Measurements from ENCODE around the gene STAT5A.

STAT5A gene

DNA sequence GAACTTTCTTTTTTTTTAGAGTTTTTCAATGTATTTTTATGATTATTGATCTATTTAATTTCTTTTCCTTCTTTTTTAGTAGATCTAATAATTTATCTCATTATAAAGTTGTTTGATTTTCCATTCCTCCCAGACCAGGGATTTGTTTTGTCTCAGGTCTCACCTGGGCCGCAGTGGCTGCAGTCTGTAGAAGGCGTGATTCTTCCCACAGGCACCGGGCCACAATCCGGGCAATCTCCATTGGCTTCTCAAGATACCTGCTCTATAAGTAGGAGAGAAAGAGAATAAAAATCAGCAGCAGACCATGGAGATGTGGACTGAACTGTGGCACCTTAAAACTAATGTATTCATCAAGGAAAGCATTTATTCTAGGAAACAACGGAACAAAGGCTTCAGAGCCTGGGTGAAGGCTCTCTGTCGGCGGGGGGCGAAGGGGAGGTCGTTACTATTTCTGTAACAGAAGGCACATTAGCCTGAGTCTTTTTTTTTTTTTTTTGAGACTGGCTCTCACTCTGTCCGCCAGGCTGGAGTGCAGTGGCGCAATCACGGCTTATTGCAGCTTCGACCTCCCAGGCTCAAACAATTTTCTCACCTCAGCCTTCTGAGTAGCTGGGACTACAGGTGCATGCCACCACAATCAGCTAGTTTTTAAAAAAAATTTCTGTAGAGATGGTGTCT, 57.2 kb downstream of the STAT5A start:
- POLR2A ChIA-PET: interaction anchor here (0.6 kb wide), 1 partner anchor 43 kb away, joined by 3 read pairs; the partner anchor contains the start of gene STAT3
- Histone ChIP-seq H3K4me3 (ENCODE audit: low read depth, low read length) (no peak overlapping the region), H3K9me3 (ENCODE audit: control insufficient read depth, insufficient read depth, low read depth, low read length) (no peaks in the 10 kb centered on the region), H3K27ac (ENCODE audit: extremely low read depth, low read depth, low read length) (no peak overlapping the region), H3K36me3 (ENCODE audit: control insufficient read depth in 2 of 2, insufficient read depth in 1 of 2, low read length in 2 of 2) (peaks cover 29 to 54% of the 10 kb centered on the region in 2 experiments), H3K4me1 (ENCODE audit: control insufficient read depth, insufficient read depth, low read length) (peaks cover 6% of the 10 kb centered on the region)
- CTCF ChIA-PET: interaction anchor here (1.3 kb wide), 1 partner anchor 61 kb away, joined by 5 read pairs; no protein-coding TSS in a partner anchor
- TF ChIP-seq ZNF274 (IDR thresholded peaks at IDR 0.05; ENCODE audit: low read length): no peak
- TF ChIP-seq ZNF274 (tag by site-specific recombination; IDR thresholded peaks at IDR 0.05; ENCODE audit: borderline replicate concordance): no peak
- TF ChIP-seq GLIS1 (tag by site-specific recombination; IDR thresholded peaks at IDR 0.05): peak; percentile 37

DNA sequence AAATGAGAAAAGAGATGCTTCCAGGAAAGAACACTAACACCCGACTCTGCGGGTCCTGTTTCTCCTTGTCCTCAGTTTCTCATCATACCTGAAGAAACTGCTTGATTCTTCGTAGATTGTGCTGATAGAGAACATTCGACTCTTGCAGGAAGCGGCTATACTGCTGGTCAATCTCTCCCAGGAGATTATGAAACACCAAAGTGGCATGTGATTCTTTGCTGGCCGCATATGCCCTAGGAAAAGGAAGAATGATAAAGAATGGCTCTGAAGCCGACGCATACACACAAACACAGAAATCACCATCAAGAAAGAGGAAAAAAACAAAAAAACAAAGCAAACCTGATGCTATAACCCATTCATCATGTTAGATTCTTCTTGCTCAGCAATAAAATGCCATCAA, 58.2 kb downstream of the STAT5A start:
- H3K27ac ChIP-seq (ENCODE audit: extremely low read depth, low read depth, low read length): no peak overlapping the region
- TF ChIP-seq ZNF514 (tag by site-specific recombination; IDR thresholded peaks at IDR 0.05): no peak
- no peak for TF ChIP-seq BCL11B (tag by site-specific recombination; IDR thresholded peaks at IDR 0.05; ENCODE audit: low read depth)
- no peak for TF ChIP-seq GLIS1 (tag by site-specific recombination; IDR thresholded peaks at IDR 0.05)
- TF ChIP-seq ZNF366 (tag by site-specific recombination; conservative IDR thresholded peaks at IDR 0.05): no peak
- no peak for TF ChIP-seq SCRT2 (tag by site-specific recombination; IDR thresholded peaks at IDR 0.05)
- ChIA-PET CTCF (no interaction called here), POLR2A (interaction anchor here (0.7 kb wide), 2 partner anchors 16 to 43 kb away, joined by 3 to 7 read pairs; no protein-coding TSS in a partner anchor)
- H3K4me3 ChIP-seq (ENCODE audit: low read depth, low read length): no peak overlapping the region
- peaks cover 6% of the 10 kb centered on the region for H3K4me1 ChIP-seq (ENCODE audit: control insufficient read depth, insufficient read depth, low read length)
- H3K9me3 ChIP-seq (ENCODE audit: control insufficient read depth, insufficient read depth, low read depth, low read length): no peaks in the 10 kb centered on the region
- H3K36me3 ChIP-seq (ENCODE audit: control insufficient read depth in 2 of 2, insufficient read depth in 1 of 2, low read length in 2 of 2): peaks cover 29 to 44% of the 10 kb centered on the region in 2 experiments

DNA sequence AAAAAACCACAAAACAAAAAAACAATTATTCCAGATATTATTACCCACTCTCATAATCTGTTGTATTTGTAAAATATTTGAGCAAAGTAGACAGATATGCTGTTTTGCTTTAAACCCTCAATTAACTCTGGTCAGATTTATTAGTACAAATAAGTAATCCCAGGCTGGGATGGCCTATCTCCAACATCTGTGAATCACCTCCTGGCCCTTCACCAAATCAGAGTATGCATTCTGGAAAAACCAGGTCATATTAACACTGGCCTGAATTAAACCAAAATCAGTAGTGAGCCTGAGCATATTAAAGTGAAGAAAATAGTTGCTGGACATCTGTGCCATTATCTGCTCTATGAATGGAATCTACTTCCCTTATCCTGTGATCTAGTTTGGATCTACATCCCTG, 58.9 kb downstream of the STAT5A start:
- H3K27ac ChIP-seq (ENCODE audit: extremely low read depth, low read depth, low read length): no peak overlapping the region
- peaks cover 29 to 37% of the 10 kb centered on the region in 2 experiments for H3K36me3 ChIP-seq (ENCODE audit: control insufficient read depth in 2 of 2, insufficient read depth in 1 of 2, low read length in 2 of 2)
- CTCF ChIA-PET: no interaction called here
- H3K4me3 ChIP-seq (ENCODE audit: low read depth, low read length): no peak overlapping the region
- TF ChIP-seq, protein P1, sequence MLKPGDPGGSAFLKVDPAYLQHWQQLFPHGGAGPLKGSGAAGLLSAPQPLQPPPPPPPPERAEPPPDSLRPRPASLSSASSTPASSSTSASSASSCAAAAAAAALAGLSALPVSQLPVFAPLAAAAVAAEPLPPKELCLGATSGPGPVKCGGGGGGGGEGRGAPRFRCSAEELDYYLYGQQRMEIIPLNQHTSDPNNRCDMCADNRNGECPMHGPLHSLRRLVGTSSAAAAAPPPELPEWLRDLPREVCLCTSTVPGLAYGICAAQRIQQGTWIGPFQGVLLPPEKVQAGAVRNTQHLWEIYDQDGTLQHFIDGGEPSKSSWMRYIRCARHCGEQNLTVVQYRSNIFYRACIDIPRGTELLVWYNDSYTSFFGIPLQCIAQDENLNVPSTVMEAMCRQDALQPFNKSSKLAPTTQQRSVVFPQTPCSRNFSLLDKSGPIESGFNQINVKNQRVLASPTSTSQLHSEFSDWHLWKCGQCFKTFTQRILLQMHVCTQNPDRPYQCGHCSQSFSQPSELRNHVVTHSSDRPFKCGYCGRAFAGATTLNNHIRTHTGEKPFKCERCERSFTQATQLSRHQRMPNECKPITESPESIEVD (tag by site-specific recombination; IDR thresholded peaks at IDR 0.05): 0 out of 2 replicates have a peak, but pooled peaks have one; percentile 17
- TF ChIP-seq INSM2 (tag by site-specific recombination; IDR thresholded peaks at IDR 0.05) (no peak), SP7 (tag by site-specific recombination; IDR thresholded peaks at IDR 0.05) (peak; percentile 28; the same call in 1 of the 2 replicates), ZBTB17 (tag by site-specific recombination; IDR thresholded peaks at IDR 0.05) (peak; percentile 35; the same call in 1 of the 2 replicates), ZNF18 (tag by site-specific recombination; IDR thresholded peaks at IDR 0.05) (no peak), ZNF23 (tag by site-specific recombination; IDR thresholded peaks at IDR 0.05; ENCODE audit: borderline replicate concordance) (no peak)
- TF ChIP-seq, protein P2, sequence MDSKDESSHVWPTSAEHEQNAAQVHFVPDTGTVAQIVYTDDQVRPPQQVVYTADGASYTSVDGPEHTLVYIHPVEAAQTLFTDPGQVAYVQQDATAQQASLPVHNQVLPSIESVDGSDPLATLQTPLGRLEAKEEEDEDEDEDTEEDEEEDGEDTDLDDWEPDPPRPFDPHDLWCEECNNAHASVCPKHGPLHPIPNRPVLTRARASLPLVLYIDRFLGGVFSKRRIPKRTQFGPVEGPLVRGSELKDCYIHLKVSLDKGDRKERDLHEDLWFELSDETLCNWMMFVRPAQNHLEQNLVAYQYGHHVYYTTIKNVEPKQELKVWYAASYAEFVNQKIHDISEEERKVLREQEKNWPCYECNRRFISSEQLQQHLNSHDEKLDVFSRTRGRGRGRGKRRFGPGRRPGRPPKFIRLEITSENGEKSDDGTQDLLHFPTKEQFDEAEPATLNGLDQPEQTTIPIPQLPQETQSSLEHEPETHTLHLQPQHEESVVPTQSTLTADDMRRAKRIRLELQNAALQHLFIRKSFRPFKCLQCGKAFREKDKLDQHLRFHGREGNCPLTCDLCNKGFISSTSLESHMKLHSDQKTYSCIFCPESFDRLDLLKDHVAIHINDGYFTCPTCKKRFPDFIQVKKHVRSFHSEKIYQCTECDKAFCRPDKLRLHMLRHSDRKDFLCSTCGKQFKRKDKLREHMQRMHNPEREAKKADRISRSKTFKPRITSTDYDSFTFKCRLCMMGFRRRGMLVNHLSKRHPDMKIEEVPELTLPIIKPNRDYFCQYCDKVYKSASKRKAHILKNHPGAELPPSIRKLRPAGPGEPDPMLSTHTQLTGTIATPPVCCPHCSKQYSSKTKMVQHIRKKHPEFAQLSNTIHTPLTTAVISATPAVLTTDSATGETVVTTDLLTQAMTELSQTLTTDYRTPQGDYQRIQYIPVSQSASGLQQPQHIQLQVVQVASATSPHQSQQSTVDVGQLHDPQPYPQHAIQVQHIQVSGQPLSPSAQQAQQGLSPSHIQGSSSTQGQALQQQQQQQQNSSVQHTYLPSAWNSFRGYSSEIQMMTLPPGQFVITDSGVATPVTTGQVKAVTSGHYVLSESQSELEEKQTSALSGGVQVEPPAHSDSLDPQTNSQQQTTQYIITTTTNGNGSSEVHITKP (tag by site-specific recombination; IDR thresholded peaks at IDR 0.05): peak; percentile 57
- no peaks in the 10 kb centered on the region for H3K9me3 ChIP-seq (ENCODE audit: control insufficient read depth, insufficient read depth, low read depth, low read length)
- H3K4me1 ChIP-seq (ENCODE audit: control insufficient read depth, insufficient read depth, low read length): peaks cover 6% of the 10 kb centered on the region
- POLR2A ChIA-PET: interaction anchor here (0.7 kb wide), 2 partner anchors 15 to 42 kb away, joined by 3 to 7 read pairs; no protein-coding TSS in a partner anchor
